Hepatocyte (in vitro differentiated cells): ENCODE results near the gene PCSK6.

Experiments used
- EZH2phosphoT487 ChIP-seq: fragments of 200-600 bp; sonication (generic); IDR thresholded peaks from one replicate; pipeline ENCODE4 v1.6.1; 2018; ENCODE audit warnings: antibody characterized with exemption, mild to moderate bottlenecking, low read depth, moderate library complexity; ENCODE audit not compliant: unreplicated experiment, severe bottlenecking
- TF ChIP-seq, protein P1 (sequence below): fragments of 200-600 bp; sonication (generic); IDR thresholded peaks from 2 replicates; pipeline ENCODE4 v1.5.1; 2016; ENCODE audit warnings: antibody characterized with exemption, mild to moderate bottlenecking; ENCODE audit not compliant: poor library complexity

DNA sequence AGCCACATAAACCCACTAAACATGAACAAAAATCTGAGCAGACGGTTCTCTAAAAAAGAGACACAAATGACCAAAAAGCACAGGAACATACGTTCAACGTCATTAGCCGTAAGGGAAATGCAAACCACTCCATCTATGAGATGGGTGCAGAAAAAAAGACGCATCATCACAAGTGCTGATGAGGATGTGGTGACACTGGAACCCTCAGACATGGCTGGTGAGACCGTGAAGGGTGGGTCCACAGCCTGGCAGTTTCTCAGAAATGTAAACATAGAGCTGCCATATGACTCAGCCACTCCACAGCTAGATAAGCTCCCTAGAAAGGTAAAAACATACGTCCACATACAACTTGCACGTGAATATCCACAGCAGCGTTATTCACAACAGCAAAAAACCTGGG, 23.3 kb downstream of the PCSK6 start:
- TF ChIP-seq EZH2phosphoT487 = no peak
- TF ChIP-seq, protein P1, sequence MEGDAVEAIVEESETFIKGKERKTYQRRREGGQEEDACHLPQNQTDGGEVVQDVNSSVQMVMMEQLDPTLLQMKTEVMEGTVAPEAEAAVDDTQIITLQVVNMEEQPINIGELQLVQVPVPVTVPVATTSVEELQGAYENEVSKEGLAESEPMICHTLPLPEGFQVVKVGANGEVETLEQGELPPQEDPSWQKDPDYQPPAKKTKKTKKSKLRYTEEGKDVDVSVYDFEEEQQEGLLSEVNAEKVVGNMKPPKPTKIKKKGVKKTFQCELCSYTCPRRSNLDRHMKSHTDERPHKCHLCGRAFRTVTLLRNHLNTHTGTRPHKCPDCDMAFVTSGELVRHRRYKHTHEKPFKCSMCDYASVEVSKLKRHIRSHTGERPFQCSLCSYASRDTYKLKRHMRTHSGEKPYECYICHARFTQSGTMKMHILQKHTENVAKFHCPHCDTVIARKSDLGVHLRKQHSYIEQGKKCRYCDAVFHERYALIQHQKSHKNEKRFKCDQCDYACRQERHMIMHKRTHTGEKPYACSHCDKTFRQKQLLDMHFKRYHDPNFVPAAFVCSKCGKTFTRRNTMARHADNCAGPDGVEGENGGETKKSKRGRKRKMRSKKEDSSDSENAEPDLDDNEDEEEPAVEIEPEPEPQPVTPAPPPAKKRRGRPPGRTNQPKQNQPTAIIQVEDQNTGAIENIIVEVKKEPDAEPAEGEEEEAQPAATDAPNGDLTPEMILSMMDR = no peak
